Testis (tissue), 3 donors: ENCODE data around the gene PPP4R3B. TPM values are rescaled to one million over a fixed set of nuclear protein-coding genes. Genes with fewer than 3 reads are reported as not detected.

Experiments
- DNase-seq: peaks from one replicate; pipeline ENCODE4 v3.0.0-alpha.2; 2019
- H3K27ac ChIP-seq, 2 donors: fragments of 200-600 bp; sonication (generic); one replicate each; pipeline ENCODE4 v1.5.1; 2019
- H3K27me3 ChIP-seq: fragments of 200-600 bp; sonication (generic); one replicate; pipeline ENCODE4 v1.5.1; 2019
- H3K36me3 ChIP-seq: fragments of 200-600 bp; sonication (generic); one replicate; pipeline ENCODE4 v1.5.1; 2017; ENCODE audit warnings: low read depth; ENCODE audit errors: missing control alignments
- H3K4me1 ChIP-seq: fragments of 200-600 bp; sonication (generic); one replicate; pipeline ENCODE4 v1.5.1; 2019
- H3K4me3 ChIP-seq, 2 donors: fragments of 200-600 bp; sonication (generic); one replicate each; pipeline ENCODE4 v1.5.1; 2017 to 2019
- H3K9me3 ChIP-seq: fragments of 200-600 bp; sonication (generic); one replicate; pipeline ENCODE4 v1.5.1; 2017
- POLR2A ChIP-seq: fragments of 450-650 bp; IDR thresholded peaks from one replicate; pipeline ENCODE4 v1.6.1; 2017; ENCODE audit warnings: antibody characterized with exemption, mild to moderate bottlenecking, moderate library complexity
- WGBS, 2 donors: methylation state at CpG; one replicate each; pipeline ENCODE4 v1.1.5; 2018; 5-methylcytosine and 5-hydroxymethylcytosine counted together
- intact Hi-C: fragments of 100-400 bp; cut with DNase I; formaldehyde crosslinking; loops from one replicate; pipeline ENCODE4 v1.15.1; 2023; ENCODE audit warnings: low total_unique reads
- polyA plus RNA-seq: library from polyadenylated mRNA; stranded (reverse); fragments of 350-450 nt; fragmentation: Illumina TruSeq; extraction: RNeasy Lipid Tissue Mini Kit (QIAGEN cat#74804); gene quantifications from one replicate; pipeline ENCODE4 v1.2.3, GENCODE V29; 2014; ENCODE audit warnings: low read depth, low replicate concordance; ENCODE audit not compliant: insufficient read depth
- total RNA-seq, 2 donors: library from RNA; depleted of rRNA; stranded (reverse); fragments of >200 nt; gene quantifications; one replicate each; pipeline ENCODE4 v1.2.3, GENCODE V29; 2016
- TF ChIP-seq, protein P1 (sequence below), 3 experiments: fragments of 450-650 bp in 2 of 3; fragments of 200-600 bp in 1 of 3; sonication (generic) in 1 of 3; IDR thresholded peaks; one replicate each; pipeline ENCODE4 v1.5.1; 2016 to 2019; ENCODE audit warnings: antibody characterized with exemption in 3 of 3, mild to moderate bottlenecking in 2 of 3, moderate library complexity in 1 of 3

The PPP4R3B gene
- total and polyA plus RNA-seq, 3 donors from 2014 or later: 51.3 to 65.8 (median 63.8) TPM

- no peak overlapping the region for H3K27ac ChIP-seq
- H3K27me3 ChIP-seq: no peaks in the 10 kb centered on the region
- TF ChIP-seq POLR2A: no peak
- TF ChIP-seq, protein P1, sequence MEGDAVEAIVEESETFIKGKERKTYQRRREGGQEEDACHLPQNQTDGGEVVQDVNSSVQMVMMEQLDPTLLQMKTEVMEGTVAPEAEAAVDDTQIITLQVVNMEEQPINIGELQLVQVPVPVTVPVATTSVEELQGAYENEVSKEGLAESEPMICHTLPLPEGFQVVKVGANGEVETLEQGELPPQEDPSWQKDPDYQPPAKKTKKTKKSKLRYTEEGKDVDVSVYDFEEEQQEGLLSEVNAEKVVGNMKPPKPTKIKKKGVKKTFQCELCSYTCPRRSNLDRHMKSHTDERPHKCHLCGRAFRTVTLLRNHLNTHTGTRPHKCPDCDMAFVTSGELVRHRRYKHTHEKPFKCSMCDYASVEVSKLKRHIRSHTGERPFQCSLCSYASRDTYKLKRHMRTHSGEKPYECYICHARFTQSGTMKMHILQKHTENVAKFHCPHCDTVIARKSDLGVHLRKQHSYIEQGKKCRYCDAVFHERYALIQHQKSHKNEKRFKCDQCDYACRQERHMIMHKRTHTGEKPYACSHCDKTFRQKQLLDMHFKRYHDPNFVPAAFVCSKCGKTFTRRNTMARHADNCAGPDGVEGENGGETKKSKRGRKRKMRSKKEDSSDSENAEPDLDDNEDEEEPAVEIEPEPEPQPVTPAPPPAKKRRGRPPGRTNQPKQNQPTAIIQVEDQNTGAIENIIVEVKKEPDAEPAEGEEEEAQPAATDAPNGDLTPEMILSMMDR (IDR thresholded peaks at IDR 0.05): no peak
- H3K36me3 ChIP-seq: no peaks in the 10 kb centered on the region
- no peaks in the 10 kb centered on the region for H3K9me3 ChIP-seq
- H3K4me3 ChIP-seq: no peak overlapping the region
- 48 to 50% methylated on average over 1 of the region's 1 CpG for WGBS, 2 donors
- intact Hi-C loops: no loop called here
- no peaks in the 10 kb centered on the region for H3K4me1 ChIP-seq
- no peak for DNase-seq
Measured at GRCh38 chr2:55592130-55592529, 25.3 kb downstream of the PPP4R3B start.

- no peak for DNase-seq
- 82 to 95% methylated on average over 7 of the region's 7 CpGs for WGBS, 2 donors
- no peaks in the 10 kb centered on the region for H3K27me3 ChIP-seq
- H3K27ac ChIP-seq: no peak overlapping the region
- no peaks in the 10 kb centered on the region for H3K36me3 ChIP-seq
- no peak overlapping the region for H3K4me3 ChIP-seq
- no peaks in the 10 kb centered on the region for H3K4me1 ChIP-seq
- intact Hi-C loops: no loop called here
- TF ChIP-seq, protein P1 (IDR thresholded peaks at IDR 0.05): no peak
- no peak for TF ChIP-seq POLR2A
- H3K9me3 ChIP-seq: no peaks in the 10 kb centered on the region
Measured at GRCh38 chr2:55590810-55591440, 26.5 kb downstream of the PPP4R3B start.

GRCh38 chr2:55585451-55586080, 31.9 kb downstream of the PPP4R3B start:
- no peak overlapping the region for H3K27ac ChIP-seq
- intact Hi-C loops: no loop called here
- no peaks in the 10 kb centered on the region for H3K27me3 ChIP-seq
- DNase-seq: no peak
- H3K36me3 ChIP-seq: no peaks in the 10 kb centered on the region
- WGBS, 2 donors: 75 to 80% methylated on average over 2 of the region's 2 CpGs
- TF ChIP-seq POLR2A: no peak
- TF ChIP-seq, protein P1 (IDR thresholded peaks at IDR 0.05): no peak
- no peaks in the 10 kb centered on the region for H3K9me3 ChIP-seq
- H3K4me1 ChIP-seq: no peaks in the 10 kb centered on the region
- H3K4me3 ChIP-seq: no peak overlapping the region

DNA sequence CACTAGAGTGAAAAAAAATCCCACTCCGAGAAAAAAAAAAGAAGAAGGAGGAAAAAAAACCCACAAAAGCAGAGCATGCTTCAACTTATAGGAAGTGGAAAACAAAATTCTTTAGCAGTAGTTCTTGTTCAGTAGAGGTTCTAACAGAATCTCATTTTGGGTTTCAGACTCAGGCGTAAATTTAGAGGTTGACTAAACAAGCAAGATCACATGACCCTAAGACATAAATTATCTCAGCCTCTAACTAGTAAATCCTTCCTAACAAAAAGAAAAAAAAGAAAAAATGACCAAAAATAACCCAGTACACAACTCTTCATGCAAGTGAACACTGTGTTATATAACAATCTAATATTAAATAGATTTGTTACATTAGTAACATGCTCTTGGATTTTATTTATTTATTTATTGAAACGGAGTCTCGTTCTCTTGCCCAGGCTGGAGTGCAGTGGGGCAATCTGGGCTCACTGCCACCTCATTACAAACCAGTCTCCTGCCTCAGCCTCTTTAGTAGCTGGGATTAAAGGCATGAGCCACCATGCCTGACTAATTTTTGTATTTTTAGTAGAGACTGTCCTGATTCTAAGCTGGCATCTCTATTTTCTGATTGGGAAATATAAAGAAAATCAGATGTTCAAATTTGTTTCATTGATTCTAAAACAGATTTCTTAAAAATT, 35.4 kb downstream of the PPP4R3B start:
- TF ChIP-seq POLR2A: no peak
- TF ChIP-seq, protein P1 (IDR thresholded peaks at IDR 0.05): no peak
- 64 to 80% methylated on average over 4 of the region's 4 CpGs for WGBS, 2 donors
- intact Hi-C loops: no loop called here
- H3K4me1 ChIP-seq: no peaks in the 10 kb centered on the region
- H3K27me3 ChIP-seq: no peaks in the 10 kb centered on the region
- H3K27ac ChIP-seq: no peak overlapping the region
- no peaks in the 10 kb centered on the region for H3K9me3 ChIP-seq
- no peak overlapping the region for H3K4me3 ChIP-seq
- DNase-seq: no peak
- no peaks in the 10 kb centered on the region for H3K36me3 ChIP-seq
